GM18505 (cell line): ENCODE results near the gene PPP2R2D.
"Not testable (repeated sequence)": the region's sequence is repeated elsewhere in the genome, so short reads cannot be mapped to it uniquely, and the experiment has no call there.

Experiments used
- ATAC-seq: cut with Tn5 transposase; IDR thresholded peaks from one replicate; pipeline ENCODE4 v1.9.1; 2021; ENCODE audit not compliant: unreplicated experiment
- POLR2A ChIP-seq: IDR thresholded peaks from 4 replicates; pipeline ENCODE4 v1.6.1; 2011; ENCODE audit warnings: borderline replicate concordance; ENCODE audit not compliant: insufficient read depth, insufficient read length; ENCODE audit errors: extremely low read depth

The PPP2R2D gene

DNA sequence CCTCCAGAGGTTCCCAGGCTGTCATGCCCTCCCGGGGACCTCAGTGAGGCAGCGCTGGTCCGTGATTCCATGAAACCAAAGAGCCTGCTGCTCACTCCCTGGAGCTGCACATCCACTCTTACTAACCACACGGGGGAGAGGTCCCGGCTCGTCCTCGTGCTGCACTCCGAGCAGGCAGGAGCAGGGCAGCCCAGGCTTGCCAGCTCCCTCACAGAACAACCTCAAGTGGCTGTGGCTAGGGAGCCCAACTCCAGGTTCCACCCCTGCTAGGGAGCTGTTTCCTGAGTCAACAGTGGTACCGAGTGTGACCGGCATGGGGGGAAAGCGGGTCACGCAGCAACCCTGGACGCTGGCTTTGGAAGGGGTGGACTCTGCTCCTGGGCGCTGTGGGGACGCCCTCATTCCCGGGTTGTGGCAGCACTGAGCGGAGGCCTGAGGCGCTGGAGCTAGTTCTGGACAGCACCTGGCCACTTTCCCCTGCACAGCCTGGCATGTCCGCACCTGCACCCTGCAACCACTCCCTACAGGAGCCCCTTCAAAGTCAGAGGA lies 27.9 kb upstream of the PPP2R2D start:
- no peak for ATAC-seq
- no peak for TF ChIP-seq POLR2A

DNA sequence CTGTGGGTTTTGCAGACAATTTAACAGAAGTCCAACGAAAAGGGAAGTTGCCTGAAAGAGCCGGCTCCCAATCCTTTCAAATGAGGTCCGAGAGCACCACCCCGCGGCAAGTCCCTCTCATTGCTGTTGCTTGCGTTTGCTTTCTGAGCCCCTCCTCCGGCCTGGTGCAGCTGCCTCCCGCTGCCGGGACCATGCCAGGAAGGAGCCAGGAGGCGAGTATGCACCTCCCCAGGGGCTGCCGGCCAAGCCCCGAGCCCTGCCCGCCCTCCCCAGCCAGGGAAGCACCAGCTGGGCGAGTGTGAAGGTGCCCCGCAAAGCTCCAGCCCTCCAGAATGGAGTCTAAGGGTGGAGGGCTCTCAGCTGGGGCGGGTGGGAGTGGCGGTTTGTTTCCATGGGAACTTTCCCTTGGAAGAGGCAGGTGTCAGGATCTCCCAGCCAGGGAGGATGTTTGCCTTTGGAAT lies 25.8 kb upstream of the PPP2R2D start:
- peak; percentile 88 for ATAC-seq
- no peak for TF ChIP-seq POLR2A

DNA sequence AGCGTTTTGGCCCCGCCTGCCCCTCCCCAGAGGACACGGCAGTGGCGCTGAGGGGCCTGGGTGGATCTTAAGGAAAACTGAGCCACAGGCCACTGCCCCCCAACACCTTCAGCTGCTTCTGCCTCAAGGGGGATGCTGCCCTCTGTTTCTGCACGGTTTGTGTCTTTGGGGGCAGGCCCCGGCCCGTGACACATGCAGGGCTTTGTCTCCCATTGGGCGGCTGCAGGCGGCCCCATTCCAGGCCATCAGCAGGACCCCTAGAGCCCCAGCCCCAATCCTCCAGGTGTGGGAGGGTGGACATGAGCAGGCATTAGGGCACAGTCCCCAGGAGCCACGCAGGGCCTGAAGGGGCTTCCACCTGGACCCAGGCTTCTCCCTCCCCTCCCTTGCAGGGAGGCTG lies 25.3 kb upstream of the PPP2R2D start:
- ATAC-seq, result no peak
- TF ChIP-seq POLR2A, result no peak

- ATAC-seq, result no peak
- no peak for TF ChIP-seq POLR2A
Observed at GRCh38 chr10:131876017-131876416, 24.8 kb upstream of the PPP2R2D start.

DNA sequence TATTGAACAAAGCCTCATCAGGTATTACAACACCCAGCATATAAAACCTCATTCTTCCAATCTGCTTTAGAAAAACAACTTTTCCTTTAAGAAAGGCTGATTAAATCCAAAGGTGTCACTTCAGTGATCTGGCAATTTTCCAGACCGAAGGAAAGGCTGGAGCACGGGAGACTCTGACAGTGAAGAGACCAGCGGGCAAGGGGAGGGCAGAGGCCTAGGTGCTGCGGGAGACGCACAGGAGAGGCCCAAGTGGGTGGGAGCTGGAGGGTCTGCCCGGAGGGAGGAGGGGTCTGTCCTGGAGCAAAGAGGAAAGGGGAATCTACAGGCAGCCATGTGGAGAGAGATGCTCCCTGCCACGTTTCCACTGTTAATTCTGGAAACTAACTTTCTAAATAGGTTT lies 24.3 kb upstream of the PPP2R2D start:
- TF ChIP-seq POLR2A, result no peak
- ATAC-seq, result no peak

DNA sequence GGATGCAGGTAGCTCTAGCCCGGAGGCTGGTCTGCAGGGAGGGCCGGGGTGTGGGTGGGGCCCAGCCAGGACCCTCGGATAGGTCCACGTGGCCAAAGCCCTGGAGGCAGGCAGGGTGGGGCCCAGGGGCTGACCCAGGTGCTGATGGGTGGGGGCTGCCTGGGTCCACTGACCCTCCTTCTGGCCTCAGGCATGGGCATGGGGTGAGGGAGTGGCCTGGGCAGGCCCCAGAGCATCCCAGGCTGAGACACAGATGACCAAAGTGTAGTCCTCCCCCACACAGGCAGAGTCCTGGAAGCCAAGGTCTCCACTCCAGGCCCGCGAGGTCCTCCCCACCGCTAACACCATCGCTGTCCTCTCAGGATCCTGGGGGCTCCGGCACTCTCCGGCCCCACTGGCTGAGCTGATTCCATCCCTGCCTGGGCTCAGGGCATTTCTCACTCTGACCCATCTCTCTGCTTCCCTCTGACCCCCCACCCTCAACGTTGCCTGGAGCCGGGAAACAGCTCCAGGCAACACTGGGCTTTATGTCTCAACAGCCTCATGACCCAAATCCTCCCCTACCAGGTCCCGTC lies 20.7 kb upstream of the PPP2R2D start:
- no peak for ATAC-seq
- no peak for TF ChIP-seq POLR2A

- TF ChIP-seq POLR2A, result no peak
- no peak for ATAC-seq
Observed at GRCh38 chr10:131881104-131881880, 19.5 kb upstream of the PPP2R2D start.

GRCh38 chr10:131882151-131882550 lies 18.7 kb upstream of the PPP2R2D start:
- ATAC-seq, result no peak
- TF ChIP-seq POLR2A, result no peak

DNA sequence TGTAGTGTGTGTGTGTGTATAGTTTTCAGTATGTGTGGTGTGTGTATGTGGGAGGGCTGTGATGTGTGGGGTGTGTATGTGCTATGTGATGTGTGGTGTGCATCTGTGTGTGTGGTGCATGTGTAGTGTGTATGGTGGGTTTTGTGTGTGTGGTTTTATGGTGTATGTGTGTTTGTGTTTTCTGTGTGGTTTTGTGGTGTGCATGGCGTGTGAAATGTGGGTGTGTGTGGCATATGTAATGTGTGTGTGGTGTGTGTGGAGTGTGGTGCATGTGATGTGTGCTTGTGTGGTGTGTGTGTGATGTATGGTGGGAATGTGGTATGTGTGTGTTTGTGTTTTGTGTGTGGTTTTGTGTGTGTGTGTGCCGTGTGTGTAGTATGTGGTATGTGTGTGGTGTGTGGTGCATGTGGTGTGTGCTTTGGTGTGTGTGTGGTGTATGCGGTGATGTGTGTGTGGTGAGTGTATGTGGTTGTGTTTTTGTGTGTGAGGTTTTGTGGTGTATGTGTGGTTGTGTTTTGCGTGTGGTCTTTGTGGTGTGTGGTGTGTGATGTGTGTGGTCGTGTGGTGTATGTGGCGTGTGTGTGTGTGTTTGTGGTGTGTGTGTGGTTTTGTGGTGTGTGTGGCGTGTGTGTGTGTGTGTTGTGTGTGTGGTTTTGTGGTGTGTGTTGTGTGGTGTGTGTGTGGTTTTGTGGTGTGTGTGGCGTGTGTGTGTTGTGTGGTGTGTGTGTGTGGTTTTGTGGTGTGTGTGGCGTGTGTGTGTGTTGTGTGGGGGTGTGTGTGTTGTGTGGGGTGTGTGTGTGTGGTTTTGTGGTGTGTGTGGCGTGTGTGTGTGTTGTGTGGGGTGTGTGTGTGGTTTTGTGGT lies 18.0 kb upstream of the PPP2R2D start:
- no peak for ATAC-seq
- no peak for TF ChIP-seq POLR2A

DNA sequence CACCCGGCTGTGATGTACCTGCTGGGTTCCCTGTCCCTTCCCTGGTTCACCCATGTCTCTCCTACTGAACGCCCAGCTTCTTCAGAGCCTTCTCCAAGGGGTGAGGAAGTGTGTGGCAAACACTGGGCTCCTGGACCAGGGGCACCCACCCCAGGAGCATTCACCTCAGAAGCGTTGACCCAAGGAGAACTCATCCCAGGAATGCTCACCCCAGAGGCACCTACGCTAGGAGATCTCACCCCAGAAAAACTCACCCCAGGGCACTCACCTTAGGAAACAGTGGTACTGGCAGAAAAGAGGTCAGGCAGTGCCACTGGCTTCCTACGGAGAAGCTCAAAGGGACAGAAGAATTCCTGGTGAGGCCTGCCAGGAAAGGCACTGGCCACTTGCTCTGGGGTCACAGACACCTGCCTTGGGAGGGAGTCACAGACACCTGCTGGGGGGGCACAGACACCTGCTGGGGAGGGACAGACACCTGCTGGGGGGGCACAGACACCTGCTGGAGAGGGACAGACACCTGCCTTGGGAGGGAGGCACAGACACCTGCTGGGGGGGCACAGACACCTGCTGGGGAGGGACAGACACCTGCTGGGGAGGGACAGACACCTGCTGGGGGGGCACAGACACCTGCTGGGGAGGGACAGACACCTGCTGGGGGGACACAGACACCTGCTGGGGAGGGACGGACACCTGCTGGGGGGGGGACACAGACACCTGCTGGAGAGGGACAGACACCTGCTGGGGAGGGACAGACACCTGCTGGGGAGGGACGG lies 17.0 kb upstream of the PPP2R2D start:
- not testable (repeated sequence) for ATAC-seq

DNA sequence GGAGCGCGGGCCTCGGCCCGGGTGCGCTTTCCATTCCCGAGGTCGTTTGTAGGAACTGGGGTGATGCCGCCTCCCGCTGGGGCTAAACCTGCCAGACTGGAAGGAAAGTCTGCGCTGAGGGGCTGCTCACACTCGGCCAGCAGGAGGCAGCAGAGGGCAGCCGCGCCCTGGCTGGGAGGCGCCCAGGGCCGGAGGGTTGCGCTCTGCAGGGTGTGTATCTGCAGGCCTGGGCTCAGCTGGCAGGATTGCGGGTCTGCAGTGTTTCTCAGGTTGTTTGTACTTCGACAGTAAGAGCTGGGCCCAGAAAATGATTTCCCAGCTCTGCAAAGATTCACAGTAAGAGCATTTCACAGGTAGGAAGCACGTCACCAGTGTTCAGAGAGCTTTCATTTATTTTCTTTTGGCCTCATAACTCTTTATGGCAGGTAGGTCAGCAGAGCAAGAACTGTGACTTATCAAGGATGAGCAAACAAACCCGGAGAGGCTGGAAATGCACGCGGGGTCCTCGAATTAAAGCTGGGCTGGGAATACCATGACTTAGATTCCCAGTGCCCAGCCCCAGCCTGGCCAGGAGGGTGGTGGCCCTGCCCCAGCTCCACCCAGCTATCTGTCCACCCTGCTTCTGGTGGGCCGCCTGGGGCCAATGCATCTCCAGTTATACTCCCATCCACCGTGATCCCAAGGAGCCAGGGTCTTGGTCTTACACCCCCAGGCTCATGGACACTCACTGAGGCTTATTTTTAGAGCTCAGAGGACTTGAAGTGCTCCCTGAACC lies 15.2 kb upstream of the PPP2R2D start:
- ATAC-seq, result peak; percentile 97
- TF ChIP-seq POLR2A, result no peak

- no peak for TF ChIP-seq POLR2A
- no peak for ATAC-seq
Observed at GRCh38 chr10:131886237-131886636, 14.6 kb upstream of the PPP2R2D start.
